Endodermal cell (in vitro differentiated cells): ENCODE results near the gene S100A10. TPM values are rescaled to one million over a fixed set of nuclear protein-coding genes. Genes with fewer than 3 reads are reported as not detected.

Experiments used
- DNase-seq: peaks from one replicate; pipeline ENCODE4 v3.0.0-alpha.2; 2017
- H3K27ac ChIP-seq: 2 replicates; pipeline ENCODE4 v1.5.1; 2013; ENCODE audit warnings: mild to moderate bottlenecking, low read depth, low read length, moderate library complexity
- H3K27me3 ChIP-seq: 2 replicates; pipeline ENCODE4 v1.6.1; 2013; ENCODE audit warnings: mild to moderate bottlenecking, low read length, moderate library complexity; ENCODE audit not compliant: insufficient read depth, control insufficient read depth, poor library complexity, severe bottlenecking
- H3K36me3 ChIP-seq: 2 replicates; pipeline ENCODE4 v1.7.0; 2013; ENCODE audit warnings: mild to moderate bottlenecking, low read length, moderate library complexity; ENCODE audit not compliant: control insufficient read depth, insufficient read depth
- H3K4me1 ChIP-seq: one replicate; pipeline ENCODE4 v1.7.0; 2013; ENCODE audit warnings: low read length; ENCODE audit not compliant: control insufficient read depth, insufficient read depth
- H3K4me3 ChIP-seq: 2 replicates; pipeline ENCODE4 v1.5.1; 2013; ENCODE audit warnings: mild to moderate bottlenecking, low read length, moderate library complexity
- H3K9ac ChIP-seq: 2 replicates; pipeline ENCODE4 v1.6.1; 2013; ENCODE audit warnings: mild to moderate bottlenecking, low read length, moderate library complexity; ENCODE audit not compliant: poor library complexity, severe bottlenecking; ENCODE audit errors: extremely low read depth
- H3K9me3 ChIP-seq: 2 replicates; pipeline ENCODE4 v1.6.1; 2013; ENCODE audit warnings: mild to moderate bottlenecking, low read length, moderate library complexity; ENCODE audit not compliant: control insufficient read depth
- H3K27ac Mint-ChIP-seq: 2 replicates; pipeline ENCODE4 v1.8.0; 2020; ENCODE audit warnings: mixed read lengths
- H3K27me3 Mint-ChIP-seq: 2 replicates; pipeline ENCODE4 v1.8.0; 2021; ENCODE audit warnings: mild to moderate bottlenecking, mixed read lengths; ENCODE audit not compliant: insufficient read depth
- H3K36me3 Mint-ChIP-seq: 2 replicates; pipeline ENCODE4 v1.8.0; 2020; ENCODE audit warnings: low read depth, mixed read lengths
- H3K4me1 Mint-ChIP-seq: 2 replicates; pipeline ENCODE4 v1.8.0; 2020; ENCODE audit warnings: mixed read lengths
- H3K4me3 Mint-ChIP-seq: 2 replicates; pipeline ENCODE4 v1.8.0; 2020; ENCODE audit warnings: mild to moderate bottlenecking, moderate library complexity, mixed read lengths
- H3K9me3 Mint-ChIP-seq: 2 replicates; pipeline ENCODE4 v1.8.0; 2020; ENCODE audit warnings: mild to moderate bottlenecking, mixed read lengths
- WGBS, 2 experiments: methylation state at CpG; one replicate each; pipeline versions ENCODE4 v1.1.5 to v1.1.7; 2013; ENCODE audit warnings: missing lambda C conversion rate in 2 of 2, mixed read lengths in 1 of 2; ENCODE audit not compliant: insufficient coverage in 1 of 2, insufficient read length in 1 of 2; 5-methylcytosine and 5-hydroxymethylcytosine counted together
- total RNA-seq, 2 donors: library from RNA; stranded (reverse); fragmentation: NEBNext Ultra II Directional in 1 of 2; extraction: Animal tissue kit (Norgen Biotek cat#: 25700) in 1 of 2; gene quantifications; 2 replicates in 1 of 2; 3 replicates in 1 of 2; pipeline ENCODE4 v1.2.1, GENCODE V29; 2021
- TF ChIP-seq, protein P1 (sequence below): fragments of 200-600 bp; sonication (generic); conservative IDR thresholded peaks from 2 replicates; pipeline ENCODE4 v1.5.0; 2021; ENCODE audit warnings: antibody characterized with exemption, mild to moderate bottlenecking

S100A10 gene
- total RNA-seq, 2 donors from 2014 or later: 352 to 880 TPM

DNA sequence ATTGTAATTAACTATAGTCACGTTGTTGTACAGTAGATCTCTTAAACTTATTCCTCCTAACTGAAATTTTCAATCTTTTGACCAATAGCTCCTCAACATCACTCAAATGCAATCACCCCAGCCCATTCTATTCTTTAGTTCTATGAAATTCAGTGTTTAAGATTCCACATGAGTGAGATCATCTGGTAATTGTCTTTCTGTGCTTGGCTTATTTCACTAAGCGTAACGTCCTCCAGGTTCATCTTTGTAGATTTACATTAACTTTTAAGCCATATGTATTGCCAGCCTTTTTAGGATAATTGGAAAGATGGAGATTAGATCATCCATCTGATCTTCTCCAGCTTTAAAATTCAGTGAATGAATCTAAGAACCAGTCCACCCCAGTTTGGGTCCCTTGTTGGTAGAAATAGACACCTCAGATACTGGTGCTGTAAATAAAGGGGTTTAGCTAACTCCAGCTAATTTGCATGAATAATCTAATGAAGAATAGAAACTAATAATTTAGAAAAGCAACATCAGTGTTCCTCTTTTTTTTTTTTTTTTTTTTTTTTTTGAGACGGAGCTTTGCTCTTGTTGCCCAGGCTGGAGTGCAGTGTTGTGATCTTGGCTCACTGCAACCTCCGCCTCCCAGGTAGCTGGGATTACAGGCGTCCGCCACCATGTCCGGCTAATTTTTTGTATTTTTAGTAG, 7.0 kb downstream of the S100A10 start:
- WGBS, 2 experiments: 92 to 98% methylated on average over 6 to 8 of the region's 8 CpGs
- Mint-ChIP-seq H3K4me1 (peaks cover 33% of the 10 kb centered on the region), H3K9me3 (no peaks in the 10 kb centered on the region)

GRCh38 chr1:151985768-151986167, 7.9 kb downstream of the S100A10 start:
- no peak for DNase-seq
- TF ChIP-seq, protein P1, sequence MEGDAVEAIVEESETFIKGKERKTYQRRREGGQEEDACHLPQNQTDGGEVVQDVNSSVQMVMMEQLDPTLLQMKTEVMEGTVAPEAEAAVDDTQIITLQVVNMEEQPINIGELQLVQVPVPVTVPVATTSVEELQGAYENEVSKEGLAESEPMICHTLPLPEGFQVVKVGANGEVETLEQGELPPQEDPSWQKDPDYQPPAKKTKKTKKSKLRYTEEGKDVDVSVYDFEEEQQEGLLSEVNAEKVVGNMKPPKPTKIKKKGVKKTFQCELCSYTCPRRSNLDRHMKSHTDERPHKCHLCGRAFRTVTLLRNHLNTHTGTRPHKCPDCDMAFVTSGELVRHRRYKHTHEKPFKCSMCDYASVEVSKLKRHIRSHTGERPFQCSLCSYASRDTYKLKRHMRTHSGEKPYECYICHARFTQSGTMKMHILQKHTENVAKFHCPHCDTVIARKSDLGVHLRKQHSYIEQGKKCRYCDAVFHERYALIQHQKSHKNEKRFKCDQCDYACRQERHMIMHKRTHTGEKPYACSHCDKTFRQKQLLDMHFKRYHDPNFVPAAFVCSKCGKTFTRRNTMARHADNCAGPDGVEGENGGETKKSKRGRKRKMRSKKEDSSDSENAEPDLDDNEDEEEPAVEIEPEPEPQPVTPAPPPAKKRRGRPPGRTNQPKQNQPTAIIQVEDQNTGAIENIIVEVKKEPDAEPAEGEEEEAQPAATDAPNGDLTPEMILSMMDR: no peak
- H3K4me1 Mint-ChIP-seq: peaks cover 32% of the 10 kb centered on the region
- Histone ChIP-seq H3K9ac (no peak overlapping the region), H3K27me3 (no peaks in the 10 kb centered on the region), H3K4me1 (peaks cover 16% of the 10 kb centered on the region), H3K36me3 (peaks cover 79% of the 10 kb centered on the region), H3K9me3 (no peaks in the 10 kb centered on the region), H3K27ac (no peak overlapping the region), H3K4me3 (no peak overlapping the region)
- no peaks in the 10 kb centered on the region for H3K9me3 Mint-ChIP-seq
- peaks cover 46% of the 10 kb centered on the region for H3K27me3 Mint-ChIP-seq
- no peak overlapping the region for H3K4me3 Mint-ChIP-seq
- WGBS, 2 experiments: 100% methylated on average over 1 of the region's 1 CpG; no CpG with 5 or more reads in 1 of the 2 experiments
- H3K27ac Mint-ChIP-seq: no peak overlapping the region
- H3K36me3 Mint-ChIP-seq: peaks cover 65% of the 10 kb centered on the region

More for the DNA sequence above, 7.0 kb downstream of the S100A10 start:
- no peak for DNase-seq
- no peaks in the 10 kb centered on the region for H3K9me3 ChIP-seq
- H3K4me3 Mint-ChIP-seq: no peak overlapping the region
- peaks cover 55% of the 10 kb centered on the region for H3K27me3 Mint-ChIP-seq
- no peak overlapping the region for H3K4me3 ChIP-seq
- H3K4me1 ChIP-seq: peaks cover 21% of the 10 kb centered on the region
- H3K36me3 Mint-ChIP-seq: peaks cover 65% of the 10 kb centered on the region
- no peak overlapping the region for H3K27ac ChIP-seq
- peaks cover 70% of the 10 kb centered on the region for H3K36me3 ChIP-seq
- TF ChIP-seq, protein P1: no peak
- H3K27ac Mint-ChIP-seq: no peak overlapping the region
- no peak overlapping the region for H3K9ac ChIP-seq
- peaks cover 8% of the 10 kb centered on the region for H3K27me3 ChIP-seq

DNA sequence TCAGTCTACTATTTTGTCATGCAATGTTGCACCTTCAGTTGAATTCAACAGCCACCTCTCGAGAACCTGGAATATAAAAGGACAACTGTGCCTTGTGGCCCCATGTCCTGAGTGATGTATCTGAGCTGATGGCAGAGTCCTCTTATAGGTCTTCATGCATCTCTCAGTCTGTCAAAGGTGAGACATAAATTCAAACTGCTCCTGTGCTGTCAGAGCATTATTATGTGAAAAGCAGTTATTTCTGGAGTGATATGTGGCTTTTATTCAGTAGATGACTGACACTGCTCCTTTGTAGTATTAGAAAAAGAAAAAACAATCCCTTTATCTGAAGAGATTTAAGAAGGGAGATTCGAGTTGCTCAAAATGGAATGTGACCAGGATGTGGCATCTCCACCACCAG, 8.4 kb downstream of the S100A10 start:
- Mint-ChIP-seq H3K36me3 (peaks cover 62% of the 10 kb centered on the region), H3K27ac (no peak overlapping the region), H3K4me1 (peaks cover 34% of the 10 kb centered on the region), H3K4me3 (no peak overlapping the region), H3K27me3 (peaks cover 41% of the 10 kb centered on the region), H3K9me3 (no peaks in the 10 kb centered on the region)
- Histone ChIP-seq H3K27ac (no peak overlapping the region), H3K4me3 (no peak overlapping the region), H3K36me3 (peaks cover 79% of the 10 kb centered on the region), H3K9ac (no peak overlapping the region), H3K27me3 (no peaks in the 10 kb centered on the region), H3K9me3 (no peaks in the 10 kb centered on the region), H3K4me1 (peaks cover 15% of the 10 kb centered on the region)
- WGBS, 2 experiments: 93 to 100% methylated on average over 1 to 2 of the region's 2 CpGs
- no peak for DNase-seq
- TF ChIP-seq, protein P1: no peak
